ENCODE results near the gene KMT2A.
"Not testable (repeated sequence)": the region's sequence is repeated elsewhere in the genome, so short reads cannot be mapped to it uniquely, and the experiment has no call there.

The KMT2A gene

DNA sequence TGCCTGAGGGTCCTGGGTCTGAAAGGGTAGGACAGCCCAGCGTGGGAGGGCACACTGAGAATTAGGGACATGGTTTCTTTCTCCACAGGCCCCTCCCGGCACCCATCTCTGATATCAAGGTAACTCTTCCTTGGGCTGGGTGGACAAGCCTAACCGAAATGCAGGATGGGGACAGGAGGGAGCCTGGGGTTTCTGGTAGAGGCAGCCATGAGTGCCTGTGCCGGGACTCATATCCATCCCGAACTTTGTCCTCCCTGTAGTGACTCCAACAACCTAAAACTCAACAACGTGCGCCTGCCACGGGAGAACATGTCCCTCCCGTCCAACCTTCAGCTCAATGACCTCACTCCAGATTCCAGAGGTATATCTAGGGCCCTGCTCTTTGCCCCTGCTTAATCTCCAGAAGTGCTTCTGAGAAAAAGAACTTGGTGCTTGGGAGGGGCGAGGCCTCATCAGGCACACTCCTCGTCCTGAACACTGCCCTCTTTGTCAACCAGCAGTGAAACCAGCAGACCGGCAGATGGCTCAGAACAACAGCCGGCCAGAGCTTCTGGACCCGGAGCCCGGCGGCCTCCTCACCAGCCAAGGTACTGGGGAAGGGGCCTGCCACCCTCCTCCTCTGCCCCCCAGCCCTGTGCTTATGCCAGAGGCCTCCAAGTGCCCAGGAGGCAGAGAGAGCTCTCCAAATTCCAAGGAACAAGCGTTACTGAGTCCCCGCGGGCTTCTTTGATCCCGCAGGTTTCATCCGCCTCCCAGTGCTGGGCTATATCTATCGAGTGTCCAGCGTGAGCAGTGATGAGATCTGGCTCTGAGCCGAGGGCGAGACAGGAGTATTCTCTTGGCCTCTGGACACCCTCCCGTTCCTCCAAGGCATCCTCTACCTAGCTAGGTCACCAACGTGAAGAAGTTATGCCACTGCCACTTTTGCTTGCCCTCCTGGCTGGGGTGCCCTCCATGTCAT is 97.8 kb downstream of the KMT2A start:
- no peak for DNase-seq

- DNase-seq = no peak
These were observed 99.0 kb downstream of the KMT2A start for GRCh38 chr11:118535261-118535660.

DNA sequence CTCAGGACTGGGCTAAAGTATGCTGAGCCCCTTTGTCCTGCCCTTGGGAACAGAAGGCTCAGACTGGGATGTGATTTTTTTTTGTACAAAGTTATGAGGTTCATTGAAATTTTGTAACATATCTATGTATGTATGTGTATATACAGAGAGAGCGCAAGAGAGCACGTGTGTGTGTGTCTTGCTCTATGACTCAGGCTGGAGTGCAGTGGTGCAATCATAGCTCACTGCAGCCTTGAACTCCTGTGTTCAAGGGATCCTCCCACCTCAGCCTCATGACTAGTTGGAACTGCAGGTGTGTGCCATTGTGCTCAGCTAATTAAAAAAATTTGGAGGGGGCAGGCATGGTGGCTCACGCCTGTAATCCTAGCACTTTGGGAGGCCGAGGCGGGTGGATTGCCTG is 100.4 kb downstream of the KMT2A start:
- DNase-seq = no peak

- no peak for DNase-seq
These were observed 101.2 kb downstream of the KMT2A start for GRCh38 chr11:118537409-118537980.

GRCh38 chr11:118544010-118544646 is 107.8 kb downstream of the KMT2A start:
- no peak for DNase-seq

GRCh38 chr11:118544647-118545010 is 108.3 kb downstream of the KMT2A start:
- DNase-seq = no peak

DNA sequence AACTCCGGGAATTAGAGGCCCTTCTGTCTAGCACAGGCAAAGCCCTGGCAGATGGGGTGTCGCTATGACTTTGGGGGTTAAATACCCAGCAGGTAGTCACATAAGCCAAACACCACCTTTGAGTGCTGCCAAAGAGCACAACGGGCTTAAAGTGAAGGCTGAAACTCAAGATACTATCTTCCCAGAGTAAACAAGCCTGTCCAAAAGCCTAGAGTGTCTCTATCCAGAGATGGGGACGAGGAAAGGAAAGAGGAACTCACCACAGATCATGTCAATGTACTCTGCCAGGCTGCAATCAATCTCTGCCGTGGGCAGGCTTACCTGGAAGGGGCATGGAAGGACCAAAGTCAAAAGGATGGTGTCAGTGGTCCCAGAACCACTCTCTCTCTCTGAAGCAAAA is 109.2 kb downstream of the KMT2A start:
- DNase-seq = no peak

DNA sequence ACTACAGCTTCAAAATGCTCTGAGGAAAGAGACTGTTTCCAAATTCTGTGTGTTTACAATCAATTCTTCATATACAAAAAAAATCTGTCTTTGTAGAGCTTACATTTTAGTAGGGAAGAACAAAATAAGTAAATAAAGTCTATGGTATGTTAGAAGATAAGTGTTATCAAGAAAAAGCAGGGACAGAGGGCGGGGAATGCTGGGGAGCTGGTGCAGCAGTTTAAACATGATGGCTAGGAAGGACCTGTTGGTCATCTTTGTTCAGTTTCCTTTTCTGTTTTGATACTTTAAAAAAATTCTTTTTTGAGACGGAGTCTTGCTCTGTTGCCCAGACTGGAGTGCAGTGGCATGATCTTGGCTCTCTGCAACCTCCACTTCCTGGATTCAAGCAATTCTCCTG is 110.8 kb downstream of the KMT2A start:
- no peak for DNase-seq

- no peak for DNase-seq
These were observed 116.0 kb downstream of the KMT2A start for GRCh38 chr11:118552341-118552740.

GRCh38 chr11:118560806-118561205 is 124.5 kb downstream of the KMT2A start:
- no peak for DNase-seq

GRCh38 chr11:118565051-118565450 is 128.8 kb downstream of the KMT2A start:
- DNase-seq = no peak

DNA sequence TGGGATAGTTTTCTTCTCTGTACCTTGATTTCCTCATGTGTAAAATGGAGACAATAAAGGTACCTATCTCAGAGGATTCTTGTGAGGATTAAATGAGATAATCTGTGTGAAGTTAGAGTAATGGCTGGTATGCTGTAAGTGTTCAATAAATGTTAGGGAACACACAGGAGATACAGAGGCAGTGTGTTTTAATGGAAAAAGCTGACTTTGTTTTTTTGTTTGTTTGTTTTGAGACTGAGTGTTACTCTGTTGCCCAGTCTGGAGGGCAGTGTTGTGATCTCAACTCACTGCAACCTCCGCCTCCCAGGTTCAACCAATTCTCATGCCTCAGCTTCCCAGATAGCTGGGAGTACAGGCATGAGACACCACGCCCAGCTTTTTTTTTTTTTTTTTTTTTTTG is 133.4 kb downstream of the KMT2A start:
- DNase-seq = no peak

- no peak for DNase-seq
These were observed 134.5 kb downstream of the KMT2A start for GRCh38 chr11:118570787-118571186.

DNA sequence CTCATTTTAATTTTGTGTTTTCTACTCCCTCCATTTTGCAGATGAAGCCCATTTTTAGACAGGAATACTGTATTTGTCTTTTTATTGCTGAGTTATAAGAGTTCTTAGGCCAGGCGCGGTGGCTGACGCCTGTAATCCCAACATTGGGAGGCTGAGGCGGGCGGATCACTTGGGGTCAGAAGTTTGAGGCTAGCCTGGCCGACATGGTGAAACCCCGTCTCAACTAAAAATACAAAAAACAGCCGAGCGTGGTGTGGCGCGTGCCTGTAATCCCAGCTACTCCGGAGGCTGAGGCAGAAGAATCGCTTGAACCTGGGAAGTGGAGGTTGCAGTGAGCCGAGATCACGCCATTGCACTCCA is 135.4 kb downstream of the KMT2A start:
- not testable (repeated sequence) for DNase-seq

DNA sequence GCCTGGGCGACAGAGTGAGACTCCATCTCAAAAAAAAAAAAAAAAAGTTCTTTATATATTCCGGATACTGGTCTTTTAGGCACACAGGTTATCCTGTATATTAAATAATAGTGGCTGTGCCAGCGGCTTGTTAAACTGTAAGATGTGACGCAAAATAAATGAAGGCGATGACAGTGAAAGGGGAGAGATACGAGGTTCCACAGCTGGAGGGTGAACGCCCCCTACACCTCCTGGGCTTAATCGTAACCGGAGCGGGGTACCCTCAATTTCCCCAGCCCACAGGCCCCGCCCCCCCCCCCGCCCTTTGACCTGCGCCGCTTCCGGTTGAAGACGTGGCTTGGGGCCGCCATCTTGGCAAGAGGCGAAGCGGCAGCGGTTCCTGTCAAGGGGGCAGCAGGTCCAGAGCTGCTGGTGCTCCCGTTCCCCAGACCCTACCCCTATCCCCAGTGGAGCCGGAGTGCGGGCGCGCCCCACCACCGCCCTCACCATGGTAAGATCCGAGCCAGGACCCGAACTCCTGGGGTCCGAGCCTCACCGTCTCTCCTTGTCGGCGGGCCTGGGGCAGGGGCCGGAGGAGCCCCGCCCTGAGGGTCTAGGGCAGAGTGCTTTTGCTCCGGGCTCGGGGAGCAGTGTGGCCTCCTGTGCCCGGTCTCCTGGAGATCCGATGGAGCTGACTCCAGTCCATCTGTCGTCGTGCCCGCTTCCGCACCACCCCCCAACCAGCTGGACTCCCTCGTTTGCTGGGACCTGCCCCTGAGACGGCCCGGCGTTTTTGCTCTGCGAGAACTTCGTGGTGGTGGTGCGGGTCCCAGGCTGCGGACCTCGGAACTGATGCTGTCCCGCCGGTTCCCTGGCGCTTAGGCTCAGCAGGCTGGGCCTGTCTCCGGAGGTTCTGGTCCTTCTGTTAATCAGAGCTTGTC is 136.0 kb downstream of the KMT2A start, which contains the start of gene ARCN1:
TSS of gene ARCN1 (plus strand) at position 349 of the 920 bp plus-strand sequence. CDS start at position 488, 139 bp downstream.
- DNase-seq = peak; percentile 87

GRCh38 chr11:118572981-118573550 is 136.8 kb downstream of the KMT2A start:
- peak; percentile 73 for DNase-seq

- DNase-seq = no peak
These were observed 138.3 kb downstream of the KMT2A start for GRCh38 chr11:118574636-118575035.

Data from CD4-positive, alpha-beta T cell treated with Interleukin-17A for 1 hour (primary cell).